GM12878 (cell line): ENCODE results near the gene TMEM170B. TPM values are rescaled to one million over a fixed set of nuclear protein-coding genes. Genes with fewer than 3 reads are reported as not detected.

Source experiments
- ATAC-seq: fragments of 200-7000 bp; cut with Tn5 transposase; 3 replicates; pipeline ENCODE4 v1.9.1; 2020; ENCODE audit warnings: mild to moderate bottlenecking, moderate library complexity
- BruUV-seq: library from RNA; stranded (reverse); fragments of 400-500 nt; replicated peaks from 2 replicates; lab custom pipeline; 2021; lab: Mats Ljungman, UMichigan
- CTCF ChIA-PET: fragments of 300-600 bp; sonication (Branson Sonifier 250); formaldehyde crosslinking; extraction: SDS; loops from one replicate; lab custom pipeline; 2021; ENCODE audit warnings: inconsistent platforms; lab: Yijun Ruan, JAX
- POLR2A ChIA-PET: fragments of 350-600 bp; formaldehyde crosslinking; extraction: SDS; loops from one replicate; lab custom pipeline; 2021; ENCODE audit warnings: inconsistent platforms; lab: Charles Lee
- RAD21 ChIA-PET: fragments of 300-600 bp; sonication (Branson Sonifier 250); formaldehyde crosslinking; loops from one replicate; lab custom pipeline; 2023; ENCODE audit warnings: antibody characterized with exemption; ENCODE audit not compliant: unreplicated experiment; lab: Charles Lee
- SMC1A ChIA-PET: fragments of 300-600 bp; sonication (Branson Sonifier 250); formaldehyde crosslinking; loops from one replicate; lab custom pipeline; 2023; ENCODE audit not compliant: unreplicated experiment, uncharacterized antibody; lab: Charles Lee
- DNase-seq: peaks from one replicate; pipeline ENCODE4 v3.0.0-alpha.2; 2011; ENCODE audit warnings: low read depth, low spot score
- FAIRE-seq: peaks from 3 replicates; lab custom pipeline; 2011; peaks lifted over from hg19 to GRCh38; lab: Jason Lieb, UNC
- H2AFZ ChIP-seq: 2 replicates; pipeline ENCODE4 v1.6.0; 2011; ENCODE audit warnings: low read depth, low read length, control low read depth; ENCODE audit not compliant: control insufficient read depth
- H3K27ac ChIP-seq: 2 replicates; pipeline ENCODE4 v1.5.1; 2011; ENCODE audit warnings: control low read depth; ENCODE audit not compliant: control insufficient read depth, insufficient read depth
- H3K27me3 ChIP-seq, 2 experiments: replicated peaks in 1 of 2; 2 replicates each; pipeline versions ENCODE4 v1.6.0 to v1.6.1; 2011; ENCODE audit warnings: low read length in 1 of 2; ENCODE audit not compliant: control insufficient read depth in 2 of 2, insufficient read depth in 2 of 2
- H3K36me3 ChIP-seq, 2 experiments: 2 replicates each; pipeline ENCODE4 v1.5.1; 2011; ENCODE audit warnings: low read length in 1 of 2; ENCODE audit not compliant: control insufficient read depth in 2 of 2, insufficient read depth in 2 of 2
- H3K4me1 ChIP-seq: 2 replicates; pipeline ENCODE4 v1.6.1; 2011; ENCODE audit warnings: mild to moderate bottlenecking, low read length, moderate library complexity, mixed read lengths; ENCODE audit not compliant: control insufficient read depth, insufficient read depth
- H3K4me2 ChIP-seq: 2 replicates; pipeline ENCODE4 v1.6.0; 2011; ENCODE audit warnings: control low read depth; ENCODE audit not compliant: control insufficient read depth, insufficient read depth
- H3K4me3 ChIP-seq: fragments of 200-600 bp; sonication (generic); 2 replicates; pipeline ENCODE4 v1.5.1; 2016
- H3K79me2 ChIP-seq: 2 replicates; pipeline ENCODE4 v1.6.0; 2011; ENCODE audit warnings: low read length; ENCODE audit not compliant: control insufficient read depth, insufficient read depth
- H3K9ac ChIP-seq: 2 replicates; pipeline ENCODE4 v1.8.0; 2011; ENCODE audit warnings: low read length, control low read depth, mixed read lengths; ENCODE audit not compliant: control insufficient read depth, insufficient read depth
- H3K9me3 ChIP-seq: replicated peaks from 3 replicates; pipeline ENCODE4 v1.5.1; 2011; ENCODE audit warnings: mild to moderate bottlenecking, low read length; ENCODE audit not compliant: control insufficient read depth, insufficient read depth
- H4K20me1 ChIP-seq: 2 replicates; pipeline ENCODE4 v1.6.0; 2011; ENCODE audit not compliant: control insufficient read depth, insufficient read depth
- CHD2 ChIP-seq: IDR thresholded peaks from 2 replicates; pipeline ENCODE4 v1.6.1; 2011; ENCODE audit warnings: low read depth, low read length, improper control_type of control experiment, borderline replicate concordance
- CREM ChIP-seq: IDR thresholded peaks from 2 replicates; pipeline ENCODE4 v1.6.1; 2014; ENCODE audit warnings: antibody characterized with exemption, low read depth
- CTCF ChIP-seq, 3 experiments: IDR thresholded peaks in 2 of 3; conservative IDR thresholded peaks in 1 of 3; 2 replicates each; pipeline ENCODE4 v1.5.1; 2011; ENCODE audit warnings: low read depth in 3 of 3, low read length in 3 of 3, mild to moderate bottlenecking in 3 of 3, control low read depth in 2 of 3, moderate library complexity in 2 of 3, inconsistent platforms in 1 of 3, mixed read lengths in 1 of 3; ENCODE audit not compliant: control insufficient read depth in 2 of 3, insufficient read depth in 1 of 3; ENCODE audit errors: extremely low read depth in 1 of 3
- ETV6 ChIP-seq, 2 experiments: fragments of 450-650 bp in 1 of 2; IDR thresholded peaks in 1 of 2; conservative IDR thresholded peaks in 1 of 2; 2 replicates each; pipeline ENCODE4 v1.6.1; 2014; ENCODE audit warnings: antibody characterized with exemption in 1 of 2, borderline replicate concordance in 1 of 2, low read depth in 1 of 2, mild to moderate bottlenecking in 1 of 2, moderate library complexity in 1 of 2
- KAT2A ChIP-seq: conservative IDR thresholded peaks from 2 replicates; pipeline ENCODE4 v1.6.1; 2011; ENCODE audit warnings: low read depth, low read length; ENCODE audit not compliant: control insufficient read depth
- KLF5 ChIP-seq: fragments of 450-650 bp; IDR thresholded peaks from 2 replicates; pipeline ENCODE4 v1.6.1; 2014; ENCODE audit warnings: mild to moderate bottlenecking; ENCODE audit not compliant: partially characterized antibody
- NFXL1 ChIP-seq: fragments of 450-650 bp; IDR thresholded peaks from 2 replicates; pipeline ENCODE4 v1.6.1; 2017; ENCODE audit warnings: antibody characterized with exemption, mild to moderate bottlenecking, borderline replicate concordance
- RB1 ChIP-seq: fragments of 450-650 bp; formaldehyde crosslinking; IDR thresholded peaks from 2 replicates; pipeline ENCODE4 v1.6.1; 2017; ENCODE audit warnings: mild to moderate bottlenecking, borderline replicate concordance
- SIX5 ChIP-seq: IDR thresholded peaks from 2 replicates; pipeline ENCODE4 v1.6.1; 2011; ENCODE audit warnings: mild to moderate bottlenecking, low read depth, low read length, moderate library complexity; ENCODE audit not compliant: severe bottlenecking
- TCF7 ChIP-seq: IDR thresholded peaks from 2 replicates; pipeline ENCODE4 v1.6.1; 2014; ENCODE audit warnings: antibody characterized with exemption, borderline replicate concordance
- ZNF207 ChIP-seq: fragments of 450-650 bp; IDR thresholded peaks from 2 replicates; pipeline ENCODE4 v1.6.1; 2014; ENCODE audit warnings: antibody characterized with exemption, mild to moderate bottlenecking, borderline replicate concordance
- WGBS: methylation state at CpG from one replicate; pipeline ENCODE4 v1.1.6; 2016; ENCODE audit warnings: low lambda C conversion rate; ENCODE audit not compliant: insufficient replicate concordance, insufficient coverage; ENCODE audit errors: missing lambda C conversion rate; 5-methylcytosine and 5-hydroxymethylcytosine counted together
- in situ Hi-C: fragments of 300-500 bp; cut with MboI; formaldehyde crosslinking; loops from 9 replicates; pipeline ENCODE4 v1.14.3; 2018; ENCODE audit warnings: mixed read lengths
- intact Hi-C: fragments of 100-400 bp; cut with micrococcal nuclease; formaldehyde crosslinking; loops from one replicate; pipeline ENCODE4 v1.14.2; 2022; ENCODE audit not compliant: unreplicated experiment
- polyA plus RNA-seq, 11 experiments: library from polyadenylated mRNA; depleted of rRNA in 4 of 11; unstranded in 6 of 11; stranded (reverse) in 5 of 11; fragments of >200 nt; fragmentation: Nextera tagmentation in 4 of 11; fragmentation: Illumina TruSeq in 1 of 11; extraction: Ambion mirVana in 4 of 11; extraction: Trizol in 1 of 11; gene quantifications; 1 replicate in 1 of 11; 2 replicates in 10 of 11; pipeline versions ENCODE4 v1.2.1 to v1.2.3, GENCODE V29; 2011 to 2016; ENCODE audit warnings: inconsistent platforms in 2 of 11, missing spikeins in 2 of 11, low read depth in 1 of 11
- total RNA-seq, 4 experiments: library from RNA; depleted of rRNA in 3 of 4; stranded (reverse); fragments of >200 nt in 3 of 4; fragmentation: Illumina TruSeq in 1 of 4; extraction: Trizol in 1 of 4; gene quantifications; 2 replicates each; pipeline versions ENCODE4 v1.2.1 to v1.2.3, GENCODE V29; 2013 to 2021

The TMEM170B gene
- total and polyA plus RNA-seq, 10 of the 15 experiments (the other 5 are each of a cell fraction or from before 2014, with no cell fraction given): 0.38 to 10.3 (median 4.2) TPM

- H3K79me2 ChIP-seq: no peaks in the 10 kb centered on the region
- ChIA-PET RAD21 (interaction anchor here (0.7 to 4.0 kb wide), 6 partner anchors 11 to 143 kb away, joined by 3 to 24 read pairs (median 4); no protein-coding TSS in a partner anchor), CTCF (interaction anchor here (0.8 to 6.2 kb wide), 7 partner anchors 14 to 558 kb away, joined by 3 to 40 read pairs (median 3); no protein-coding TSS in a partner anchor), SMC1A (interaction anchor here (0.5 to 5.3 kb wide), 8 partner anchors 9 to 80 kb away, joined by 3 to 56 read pairs (median 4); no protein-coding TSS in a partner anchor), POLR2A (interaction anchor here (0.8 kb wide), 1 partner anchor 14 kb away, joined by 3 read pairs; no protein-coding TSS in a partner anchor)
- H2AFZ ChIP-seq: no peak overlapping the region
- H3K4me3 ChIP-seq: no peak overlapping the region
- no peak overlapping the region for H3K9ac ChIP-seq
- BruUV-seq: no TSS peak
- H3K27me3 ChIP-seq: no peaks in the 10 kb centered on the region
- H3K36me3 ChIP-seq: no peaks in the 10 kb centered on the region
- DNase-seq (no peak), ATAC-seq (no peak), FAIRE-seq (no peak)
- TF ChIP-seq CREM (no peak), KAT2A (no peak), RB1 (no peak), CTCF (IDR thresholded peaks at IDR 0.05 in 2 of 3, conservative IDR thresholded peaks at IDR 0.05 in 1 of 3; ENCODE audit: control insufficient read depth in 2 of 3, extremely low read depth in 1 of 3, insufficient read depth in 1 of 3, low read depth in 3 of 3, low read length in 3 of 3) (no peak), KLF5 (no peak), CHD2 (no peak), TCF7 (no peak), SIX5 (no peak), NFXL1 (no peak), ETV6 (conservative IDR thresholded peaks at IDR 0.05 in 1 of 2, IDR thresholded peaks at IDR 0.05 in 1 of 2; ENCODE audit: borderline replicate concordance in 1 of 2, low read depth in 1 of 2) (no peak), ZNF207 (no peak)
- in situ Hi-C loops (no loop called here), intact Hi-C loops (no loop called here)
- 69% methylated on average over 3 of the region's 3 CpGs for WGBS
- peaks cover 12% of the 10 kb centered on the region for H3K4me1 ChIP-seq
- H3K27ac ChIP-seq: no peak overlapping the region
- H4K20me1 ChIP-seq: no peaks in the 10 kb centered on the region
- no peak overlapping the region for H3K4me2 ChIP-seq
- no peaks in the 10 kb centered on the region; the same call in 2 of the 3 replicates for H3K9me3 ChIP-seq
Observed at GRCh38 chr6:11509471-11509870, 28.1 kb upstream of the TMEM170B start.
